Measurements from ENCODE around the gene ALDH3B1. TPM values are rescaled to one million over a fixed set of nuclear protein-coding genes. Genes with fewer than 3 reads are reported as not detected.

Gene ALDH3B1
- total and polyA plus RNA-seq, 9 of the 15 experiments (the other 6 are each of a cell fraction or from before 2014, with no cell fraction given): 0.01 to 0.35 (median 0.07) TPM; not detected in 2

GRCh38 chr11:67996622-67997474 lies 13.3 kb upstream of the ALDH3B1 start (continued):
- TF ChIP-seq REST (IDR thresholded peaks at IDR 0.05; ENCODE audit: borderline replicate concordance) (peak; percentile 73), REST (CRISPR knock-in tag; IDR thresholded peaks at IDR 0.05; ENCODE audit: low read depth) (no peak), POLR2B (IDR thresholded peaks at IDR 0.05; ENCODE audit: low read depth, partially characterized antibody) (peak; percentile 44), SMAD2 (IDR thresholded peaks at IDR 0.05; ENCODE audit: low read depth, low read length) (no peak), EP400 (IDR thresholded peaks at IDR 0.05) (peak; percentile 30; the same call in 1 of the 2 replicates), ZNF785 (CRISPR knock-in tag; IDR thresholded peaks at IDR 0.05) (no peak), MITF (IDR thresholded peaks at IDR 0.05) (peak; percentile 37; the same call in 1 of the 2 replicates), FIP1L1 (IDR thresholded peaks at IDR 0.05; ENCODE audit: low read depth, low read length, poor library complexity, severe bottlenecking) (no peak), ELK3 (CRISPR knock-in tag; IDR thresholded peaks at IDR 0.05) (no peak), FOXA3 (CRISPR knock-in tag; conservative IDR thresholded peaks at IDR 0.05 in 1 of 2, IDR thresholded peaks at IDR 0.05 in 1 of 2) (0 out of 4 replicates have a peak, but pooled peaks of 1 of the 2 experiments have one; percentile 10), THRB (CRISPR knock-in tag; conservative IDR thresholded peaks at IDR 0.05) (peak; percentile 76; the same call in 1 of the 2 replicates), ATF1 (CRISPR knock-in tag; IDR thresholded peaks at IDR 0.05) (no peak), ATF1 (tag; IDR thresholded peaks at IDR 0.05) (peak; percentile 35; the same call in 1 of the 2 replicates)

Data from K562 (cell line).